Loucy (cell line): ENCODE measurements around the gene RAPGEF2.

Experiments used
- CTCF ChIP-seq: fragments of 200-600 bp; sonication (generic); conservative IDR thresholded peaks from 2 replicates; pipeline ENCODE4 v1.5.1; 2014; ENCODE audit warnings: mild to moderate bottlenecking, antibody characterized with exemption, low read length
- EZH2phosphoT487 ChIP-seq: fragments of 200-600 bp; IDR thresholded peaks from 2 replicates; pipeline ENCODE4 v1.6.1; 2018; ENCODE audit warnings: antibody characterized with exemption, mild to moderate bottlenecking, moderate library complexity, borderline replicate concordance

GRCh38 chr4:159210975-159211374, 108.1 kb downstream of the RAPGEF2 start:
- TF ChIP-seq CTCF (no peak), EZH2phosphoT487 (no peak)
